Measurements from ENCODE around the gene YBX2.
A peak's percentile ranks its signal among the peaks of the same experiment; 100 is the strongest.

The YBX2 gene

DNA sequence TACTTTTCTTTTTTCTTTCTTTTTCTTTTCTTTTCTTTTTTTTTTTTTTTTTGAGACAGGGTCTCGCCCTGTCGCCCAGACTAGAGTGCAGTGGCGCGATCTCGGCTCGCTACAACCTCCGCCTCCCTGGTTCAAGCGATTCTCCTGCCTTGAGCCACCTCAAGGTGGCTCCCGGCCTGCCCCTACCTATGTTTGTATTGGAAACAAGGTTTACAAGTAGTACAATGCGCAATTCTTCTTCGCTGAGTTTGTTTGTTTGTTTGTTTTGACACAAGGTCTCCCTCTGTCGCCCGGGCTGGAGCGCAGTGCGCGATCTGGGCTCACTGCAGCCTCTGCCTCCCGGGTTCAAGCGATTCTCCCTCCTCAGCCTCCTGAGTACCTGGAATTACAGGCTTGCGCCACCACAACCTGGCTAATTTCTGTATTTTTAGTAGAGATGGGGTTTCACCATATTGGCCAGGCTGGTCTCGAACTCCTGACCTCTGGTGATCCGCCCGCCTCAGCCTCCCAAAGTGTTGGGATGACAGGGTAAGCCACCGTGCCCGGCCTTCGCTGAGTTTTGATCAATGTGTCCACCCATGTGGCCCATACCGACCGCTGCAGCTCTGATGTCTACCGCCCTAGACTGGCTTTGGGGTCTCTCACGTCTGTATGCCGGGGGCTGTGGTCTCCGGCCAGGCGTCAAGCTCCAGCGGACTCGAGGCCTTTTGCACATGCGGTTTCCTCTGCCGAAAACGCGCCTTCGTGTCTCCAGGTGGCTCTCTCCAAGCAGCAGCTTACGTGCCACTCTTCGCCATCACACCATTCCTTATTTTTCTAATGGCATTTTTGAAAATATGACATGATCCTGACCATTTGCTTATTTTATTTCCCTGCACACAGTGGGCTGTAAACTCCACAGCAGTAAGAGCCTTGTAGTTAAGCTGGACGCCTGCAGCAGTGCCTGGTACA is 1.1 kb upstream of the YBX2 start:
- DNase-seq, result no peak

- DNase-seq, result no peak
Measured at GRCh38 chr17:7293816-7294613, 424 bp downstream of the YBX2 start.

- DNase-seq, result no peak
Measured at GRCh38 chr17:7293159-7293558, 1.3 kb downstream of the YBX2 start.

GRCh38 chr17:7292729-7293128 is 1.7 kb downstream of the YBX2 start:
- DNase-seq, result no peak

DNA sequence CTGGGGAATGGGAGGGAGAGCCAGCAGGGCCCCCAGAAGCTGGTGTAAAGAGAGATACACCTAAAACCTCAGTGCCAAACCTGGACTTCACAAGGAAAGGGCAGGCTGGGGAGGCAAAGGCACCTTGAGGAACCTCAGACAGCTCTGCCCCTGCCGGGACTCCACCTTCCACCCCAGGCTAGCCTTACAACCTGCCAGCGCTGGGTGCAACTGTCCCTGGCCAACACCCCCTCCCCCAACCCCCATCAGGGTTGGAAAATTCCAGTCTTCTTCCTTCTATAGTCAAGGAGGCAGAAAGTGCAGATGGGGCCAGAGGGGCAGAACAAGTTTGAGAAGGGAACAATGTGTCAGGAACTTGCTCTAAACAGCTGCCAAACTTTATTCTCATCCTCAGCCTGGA is 2.2 kb downstream of the YBX2 start:
- no peak for DNase-seq

DNA sequence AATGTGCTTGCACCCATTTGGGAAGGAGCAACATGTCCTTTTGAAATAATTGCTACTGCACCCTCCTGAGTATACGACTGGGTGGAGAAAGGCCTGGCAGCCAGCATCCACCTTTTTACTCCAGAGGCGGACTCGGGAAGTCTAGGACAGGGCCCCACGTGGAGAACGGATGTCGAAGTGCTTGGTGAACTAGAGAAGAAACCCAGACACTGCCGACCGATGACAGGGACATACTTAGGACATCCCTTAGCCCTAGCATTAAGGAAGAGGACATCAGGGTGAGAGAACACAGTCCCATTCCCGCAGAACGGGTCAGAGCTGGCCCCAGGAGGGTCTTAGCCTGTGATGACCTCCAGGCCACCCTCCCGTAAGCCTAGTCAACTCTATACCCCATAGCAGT is 3.8 kb downstream of the YBX2 start:
- no peak for DNase-seq

DNA sequence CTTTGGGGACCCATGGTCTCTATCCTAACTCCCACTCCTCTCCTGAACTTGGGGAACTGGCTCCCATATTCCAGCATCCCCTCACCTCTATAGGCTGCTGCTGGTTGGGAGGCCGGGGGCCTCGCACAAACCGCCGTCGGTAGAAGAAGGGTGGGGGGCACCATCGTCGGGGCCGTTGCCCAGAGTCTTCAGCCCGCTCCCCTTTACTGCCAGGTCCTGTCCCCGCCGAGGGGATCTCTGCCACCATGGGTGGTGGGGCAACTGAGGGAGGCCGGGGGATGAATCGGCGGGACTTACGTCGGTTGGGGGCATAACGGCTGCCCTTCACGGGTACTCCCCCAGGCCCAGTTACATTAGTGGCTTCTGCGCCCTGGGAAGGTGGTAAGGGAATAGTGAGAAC is 4.3 kb downstream of the YBX2 start:
- DNase-seq, result no peak

DNA sequence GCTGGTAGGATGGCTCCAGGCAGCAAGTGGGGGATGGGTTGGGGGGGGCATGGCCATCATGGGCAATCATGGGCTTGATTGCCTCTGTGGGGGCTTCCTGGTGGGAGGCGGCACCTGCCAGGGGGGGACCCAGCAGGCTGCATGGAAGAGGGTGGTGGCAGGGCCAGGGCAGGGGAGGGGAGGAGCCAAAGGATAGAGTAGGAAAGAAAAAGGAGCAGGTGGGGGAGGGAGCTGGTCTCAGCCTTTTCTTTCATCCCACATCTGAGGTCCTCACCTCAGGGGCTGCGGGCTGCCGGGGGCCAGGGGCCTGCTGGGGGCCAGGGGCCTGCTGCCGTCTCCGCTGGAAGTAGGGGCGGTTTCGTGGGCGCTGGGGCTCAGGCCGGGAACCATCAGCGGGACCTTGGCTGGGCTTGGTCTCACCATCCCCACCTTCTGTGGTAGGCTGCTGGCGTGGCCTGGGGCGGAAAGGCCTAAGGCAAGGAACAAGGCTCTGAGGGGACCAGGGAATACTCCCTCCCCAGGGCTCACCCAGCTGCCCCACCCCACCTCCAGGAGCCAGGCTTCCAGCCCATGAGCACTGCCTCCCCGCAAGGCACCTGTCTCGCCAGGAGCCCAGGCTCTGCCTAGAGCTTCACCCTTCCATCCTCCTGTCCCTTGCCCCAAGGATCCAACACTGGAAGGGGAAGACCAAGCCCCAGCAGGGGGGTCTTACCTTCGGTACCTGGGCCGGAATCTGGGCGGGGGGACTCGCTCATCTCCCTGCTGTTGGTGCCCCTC is 5.0 kb downstream of the YBX2 start:
- no peak for DNase-seq

DNA sequence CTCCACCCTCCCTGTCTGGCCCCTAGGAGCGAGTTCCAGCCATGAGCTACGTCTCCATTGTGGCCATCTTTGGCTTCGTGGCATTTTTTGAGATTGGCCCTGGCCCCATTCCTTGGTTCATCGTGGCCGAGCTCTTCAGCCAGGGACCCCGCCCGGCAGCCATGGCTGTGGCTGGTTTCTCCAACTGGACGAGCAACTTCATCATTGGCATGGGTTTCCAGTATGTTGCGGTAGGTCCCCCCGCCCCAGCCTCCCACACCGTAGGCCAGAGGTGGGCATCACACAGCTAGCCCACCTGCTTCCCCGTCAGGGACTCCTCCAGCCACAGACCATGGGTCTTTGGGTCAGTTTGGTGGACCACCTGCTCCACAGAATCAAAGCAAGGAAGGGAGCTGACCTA is 8.8 kb downstream of the YBX2 start:
- no peak for DNase-seq

- no peak for DNase-seq
Measured at GRCh38 chr17:7284911-7285310, 9.5 kb downstream of the YBX2 start.

DNA sequence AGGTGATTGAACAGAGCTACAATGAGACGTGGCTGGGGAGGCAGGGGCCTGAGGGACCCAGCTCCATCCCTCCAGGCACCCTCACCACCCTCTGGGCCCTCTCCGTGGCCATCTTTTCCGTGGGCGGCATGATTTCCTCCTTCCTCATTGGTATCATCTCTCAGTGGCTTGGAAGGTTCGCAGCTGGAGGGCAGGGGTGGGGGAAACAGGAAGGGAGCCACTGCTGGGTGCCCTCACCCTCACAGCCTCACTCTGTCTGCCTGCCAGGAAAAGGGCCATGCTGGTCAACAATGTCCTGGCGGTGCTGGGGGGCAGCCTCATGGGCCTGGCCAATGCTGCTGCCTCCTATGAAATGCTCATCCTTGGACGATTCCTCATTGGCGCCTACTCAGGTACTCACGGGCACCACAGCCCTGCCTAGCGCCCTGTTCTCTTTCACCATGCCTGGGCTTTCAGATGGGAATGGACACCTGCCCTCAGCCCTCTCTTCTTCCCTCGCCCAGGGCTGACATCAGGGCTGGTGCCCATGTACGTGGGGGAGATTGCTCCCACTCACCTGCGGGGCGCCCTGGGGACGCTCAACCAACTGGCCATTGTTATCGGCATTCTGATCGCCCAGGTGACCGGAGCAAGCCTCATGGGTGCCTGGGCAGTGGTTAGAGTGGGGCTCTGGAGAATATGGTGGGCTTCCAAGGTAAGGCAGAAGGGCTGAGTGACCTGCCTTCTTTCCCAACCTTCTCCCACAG is 10.8 kb downstream of the YBX2 start:
- DNase-seq, result no peak

DNA sequence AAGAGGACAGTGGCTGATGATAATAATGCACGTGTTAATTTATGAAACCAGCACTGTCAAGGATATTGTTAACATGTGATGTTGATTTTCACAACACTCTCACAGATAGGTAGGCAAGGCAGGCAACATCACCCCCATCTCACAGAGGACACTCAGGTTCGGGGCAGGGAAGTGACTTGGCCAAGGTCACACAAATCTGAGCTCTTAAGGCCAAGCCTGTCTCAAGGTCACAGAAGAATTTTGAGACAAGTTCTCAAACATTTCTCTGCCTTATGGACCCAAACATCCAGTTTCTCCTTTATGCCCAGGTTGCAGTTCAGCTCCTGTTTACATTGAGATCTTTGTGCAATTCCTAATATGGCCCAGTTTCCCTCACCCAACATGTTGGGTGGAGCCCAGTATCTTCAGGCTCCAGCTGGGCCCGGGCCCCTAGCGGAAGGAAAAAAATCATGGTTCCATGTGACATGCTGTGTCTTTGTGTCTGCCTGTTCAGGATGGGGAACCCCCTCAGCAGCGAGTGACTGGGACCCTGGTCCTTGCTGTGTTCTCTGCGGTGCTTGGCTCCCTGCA is 11.6 kb downstream of the YBX2 start:
- no peak for DNase-seq

DNA sequence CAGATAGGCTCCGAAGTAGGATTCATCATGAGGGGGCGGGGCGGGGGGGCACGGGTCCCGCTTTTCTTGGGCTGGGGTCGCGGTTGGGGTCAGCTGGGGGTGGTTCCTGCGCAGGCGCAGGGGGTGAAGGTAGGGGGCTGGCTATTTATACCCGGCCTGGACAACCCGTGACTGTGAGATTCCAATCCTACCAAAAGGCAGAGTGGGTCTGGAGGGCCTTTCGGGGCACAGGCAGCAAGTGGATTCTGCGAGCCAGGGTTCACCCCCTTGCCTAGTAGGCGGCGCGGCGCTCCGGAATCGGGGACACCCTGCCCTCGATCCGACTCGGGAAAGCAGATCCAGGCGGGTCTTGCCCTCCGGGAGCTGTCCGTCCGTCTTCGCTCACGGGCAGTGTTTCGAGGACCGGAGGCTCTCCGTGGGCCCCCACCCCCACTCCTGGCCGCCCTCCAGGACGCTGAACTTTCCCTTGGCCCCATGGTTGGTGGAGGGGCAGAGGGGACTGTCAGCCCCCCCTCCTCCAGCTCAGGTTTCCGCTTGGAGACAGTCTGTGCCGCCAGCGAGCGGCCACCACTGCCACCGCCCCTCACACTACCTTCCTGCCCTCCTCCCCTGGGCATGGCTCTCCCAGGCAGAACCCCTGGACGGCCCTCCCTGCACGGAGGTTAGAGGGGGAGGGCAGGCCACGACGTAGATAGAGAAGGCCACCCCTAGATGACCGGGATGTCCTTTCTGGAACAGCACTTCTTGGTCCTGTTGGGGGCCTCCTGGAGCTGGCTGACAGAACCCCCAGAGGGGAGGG is 12.3 kb downstream of the YBX2 start:
- no peak for DNase-seq

GRCh38 chr17:7281074-7281952 is 13.1 kb downstream of the YBX2 start, which contains the start of gene SLC2A4:
SLC2A4 (plus strand) TSS chr17:7281718; CDS start chr17:7281935, 217 bp downstream.
- DNase-seq, result peak; percentile 36

GRCh38 chr17:7280519-7281073 is 13.8 kb downstream of the YBX2 start:
- peak; percentile 81 for DNase-seq

DNA sequence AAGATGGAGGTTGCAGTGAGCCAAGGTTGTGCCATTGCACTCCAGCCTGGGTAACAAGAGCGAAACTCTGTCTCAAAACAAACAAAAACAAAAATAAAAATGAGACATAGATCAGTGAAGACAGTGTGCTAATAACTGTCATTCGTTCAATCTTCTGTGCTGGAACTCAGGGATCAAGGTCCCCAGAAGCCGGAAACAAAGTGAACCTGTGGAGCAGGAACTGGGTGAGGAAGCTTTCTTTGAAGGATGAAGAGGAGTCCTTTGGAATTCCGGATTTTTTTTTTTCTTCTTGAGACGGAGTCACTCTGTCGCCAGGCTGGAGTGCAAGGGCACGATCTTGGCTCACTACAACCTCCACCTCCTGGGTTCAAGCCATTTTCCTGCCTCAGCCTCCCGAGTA is 15.0 kb downstream of the YBX2 start:
- DNase-seq, result no peak

- DNase-seq, result no peak
Measured at GRCh38 chr17:7266784-7267183, 27.7 kb downstream of the YBX2 start.

- no peak for DNase-seq
Measured at GRCh38 chr17:7263801-7264078, 30.7 kb downstream of the YBX2 start.

- peak; percentile 56 for DNase-seq
Measured at GRCh38 chr17:7262935-7263800, 31.3 kb downstream of the YBX2 start.

Measured in DMS79 treated with DMSO at 0.1 percent for 48 hours (cell line).